C1 segment of cervical spinal cord (tissue), 14 donors: ENCODE results near the gene POLE4.

Source experiments
- DNase-seq, 14 donors: peaks; one replicate each; lab custom pipeline; 2025; lab: John Stamatoyannopoulos, UW

The POLE4 gene, protein sequence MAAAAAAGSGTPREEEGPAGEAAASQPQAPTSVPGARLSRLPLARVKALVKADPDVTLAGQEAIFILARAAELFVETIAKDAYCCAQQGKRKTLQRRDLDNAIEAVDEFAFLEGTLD

DNA sequence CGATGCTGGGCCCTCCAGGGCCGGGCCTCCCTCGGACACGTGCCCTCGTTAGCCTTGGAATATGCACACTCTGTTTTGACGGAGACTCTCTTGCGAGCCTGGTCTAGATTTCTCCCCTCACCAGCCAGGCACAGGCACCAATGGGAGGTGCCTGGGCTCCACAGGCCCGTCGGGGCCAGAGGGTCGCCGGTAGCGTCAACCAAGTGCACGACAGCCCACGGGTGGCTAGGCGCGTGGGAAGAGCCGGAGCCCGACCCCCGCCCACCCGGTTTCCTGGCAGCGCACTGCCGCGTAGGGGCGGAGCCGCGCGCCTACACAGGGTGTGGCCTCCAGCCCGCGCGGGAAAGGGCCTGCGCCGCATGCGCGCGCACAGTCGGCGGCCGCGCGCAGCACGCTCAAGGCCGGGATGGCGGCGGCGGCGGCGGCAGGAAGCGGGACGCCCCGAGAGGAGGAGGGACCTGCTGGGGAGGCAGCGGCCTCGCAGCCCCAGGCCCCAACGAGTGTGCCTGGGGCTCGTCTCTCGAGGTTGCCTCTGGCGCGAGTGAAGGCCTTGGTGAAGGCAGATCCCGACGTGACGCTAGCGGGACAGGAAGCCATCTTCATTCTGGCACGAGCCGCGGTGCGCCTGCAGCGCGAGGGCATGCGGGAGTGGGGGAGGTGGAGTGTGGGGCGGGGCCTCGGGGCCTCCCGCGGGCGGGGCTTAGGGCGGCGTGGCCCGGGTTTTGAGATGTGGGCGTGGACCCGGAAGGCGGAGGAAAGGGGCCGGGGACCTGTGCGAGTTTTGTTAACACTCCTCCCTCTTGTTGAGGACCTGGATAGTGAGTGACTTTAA, at the start of gene POLE4:
TSS of gene POLE4 (plus strand) at position 370 of the 832 bp plus-strand sequence. CDS start at position 407, 37 bp downstream.
- DNase-seq = peak; percentile 19 to 97 (median 86)

DNA sequence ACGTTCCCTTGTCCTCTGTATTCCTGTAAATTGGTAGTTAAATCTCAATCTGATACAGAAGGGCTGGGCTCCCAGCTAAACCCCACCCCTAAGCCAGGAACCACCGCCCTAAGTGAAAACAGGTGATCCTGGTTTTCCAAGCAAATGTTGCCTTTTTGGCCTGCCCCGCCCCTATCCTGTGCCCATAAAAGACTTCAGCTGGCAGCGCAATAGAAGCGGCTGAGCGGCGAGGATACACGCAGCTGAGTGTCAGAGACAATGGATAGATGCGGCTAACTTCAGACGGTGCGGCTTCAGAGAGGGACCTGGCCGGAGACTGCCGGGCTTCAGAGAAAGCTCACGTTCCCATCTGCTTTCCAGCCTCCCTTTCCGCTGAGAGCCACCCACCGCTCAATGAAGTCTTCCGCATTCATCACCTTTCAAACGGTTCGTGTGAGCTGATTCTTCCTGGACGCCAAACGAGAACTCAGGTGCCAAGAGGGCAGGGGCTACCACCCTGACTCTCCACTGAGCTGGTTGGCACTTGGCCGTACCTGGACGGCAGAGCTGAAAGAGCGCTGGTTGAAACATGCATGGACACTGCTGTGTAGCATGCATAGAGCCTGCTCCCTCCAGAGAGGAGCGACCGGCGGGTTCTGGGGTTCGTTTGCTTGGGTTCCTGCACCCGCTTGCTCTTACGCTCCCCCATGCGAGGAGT, 49.5 kb upstream of the POLE4 start:
- DNase-seq = no peak

DNA sequence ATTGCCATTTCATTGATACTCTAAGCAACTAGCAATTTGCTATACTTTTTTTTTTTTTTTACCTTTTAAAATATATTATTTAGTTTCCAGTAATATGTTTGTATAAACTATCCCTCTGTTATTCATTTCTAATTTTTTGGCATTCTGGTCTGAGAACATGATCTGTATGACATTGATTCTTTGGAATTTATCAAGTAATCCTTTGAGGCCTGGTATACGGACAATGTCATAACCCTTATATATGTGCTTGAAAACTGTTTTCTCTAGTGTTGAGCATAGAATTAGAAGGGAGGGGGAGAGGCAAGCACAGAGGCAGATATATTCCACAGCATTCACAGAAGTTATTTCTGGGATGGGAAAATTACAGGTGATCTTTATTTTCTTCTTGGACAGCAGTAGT, 48.2 kb upstream of the POLE4 start:
- no peak for DNase-seq

DNA sequence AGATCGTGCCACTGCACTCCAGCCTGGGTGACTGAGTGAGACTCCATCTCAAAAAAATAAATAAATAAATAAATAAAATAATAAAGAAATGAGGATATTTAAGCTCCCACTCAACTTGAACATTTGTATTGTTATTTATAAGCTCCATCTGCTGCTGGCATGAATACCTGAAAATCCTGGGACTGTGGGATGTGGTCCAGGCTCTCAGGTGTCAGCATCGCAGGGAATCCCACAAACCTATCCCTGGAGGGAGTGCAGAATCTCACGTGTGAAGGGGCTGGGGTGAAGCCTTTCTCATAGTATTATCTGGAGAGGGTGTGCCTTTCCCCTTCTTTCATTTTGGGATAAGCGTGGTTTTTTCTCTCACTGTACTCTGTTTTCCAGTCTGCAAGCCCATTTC, 47.4 kb upstream of the POLE4 start:
- peak in 1 of 14 donors; percentile 59 for DNase-seq

DNA sequence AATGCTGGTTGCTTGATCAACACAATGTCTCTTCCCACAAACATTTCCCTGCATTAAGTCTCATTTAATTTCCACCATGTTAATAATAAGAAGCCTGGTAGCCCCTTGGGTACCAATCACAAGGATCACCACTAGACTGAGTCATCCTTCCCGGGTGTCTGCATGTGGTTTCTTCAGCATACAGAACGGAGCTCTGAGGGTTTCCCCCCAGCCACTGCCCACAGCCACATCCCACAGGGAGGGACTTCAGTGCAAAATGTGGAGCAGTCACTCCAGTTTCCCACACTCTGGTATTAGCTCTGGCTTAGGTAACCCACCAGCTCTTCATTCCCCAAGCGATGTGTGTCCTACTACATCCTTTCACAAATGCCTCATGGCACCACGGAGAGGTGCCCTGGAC, 42.7 kb upstream of the POLE4 start:
- no peak for DNase-seq

DNA sequence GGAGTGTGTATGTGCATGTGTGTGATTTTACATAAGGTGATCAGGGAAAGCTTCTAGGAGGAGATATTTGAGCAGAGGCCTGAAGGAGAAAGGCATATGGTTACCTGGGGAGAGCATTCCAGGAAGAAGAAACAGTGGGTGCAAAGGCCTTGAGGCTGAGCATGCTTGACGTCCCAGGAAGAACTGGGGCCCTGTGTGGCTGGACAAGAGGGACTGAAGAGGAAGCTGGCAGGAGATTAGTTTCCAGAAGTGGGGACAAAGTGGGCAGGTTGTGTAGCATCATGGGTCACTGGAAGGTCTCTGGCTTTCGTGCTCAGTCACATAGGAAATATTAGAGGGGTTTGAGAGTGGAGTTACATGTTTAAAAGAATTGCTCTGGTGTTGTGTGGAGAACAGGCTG, 42.0 kb upstream of the POLE4 start:
- no peak for DNase-seq

DNA sequence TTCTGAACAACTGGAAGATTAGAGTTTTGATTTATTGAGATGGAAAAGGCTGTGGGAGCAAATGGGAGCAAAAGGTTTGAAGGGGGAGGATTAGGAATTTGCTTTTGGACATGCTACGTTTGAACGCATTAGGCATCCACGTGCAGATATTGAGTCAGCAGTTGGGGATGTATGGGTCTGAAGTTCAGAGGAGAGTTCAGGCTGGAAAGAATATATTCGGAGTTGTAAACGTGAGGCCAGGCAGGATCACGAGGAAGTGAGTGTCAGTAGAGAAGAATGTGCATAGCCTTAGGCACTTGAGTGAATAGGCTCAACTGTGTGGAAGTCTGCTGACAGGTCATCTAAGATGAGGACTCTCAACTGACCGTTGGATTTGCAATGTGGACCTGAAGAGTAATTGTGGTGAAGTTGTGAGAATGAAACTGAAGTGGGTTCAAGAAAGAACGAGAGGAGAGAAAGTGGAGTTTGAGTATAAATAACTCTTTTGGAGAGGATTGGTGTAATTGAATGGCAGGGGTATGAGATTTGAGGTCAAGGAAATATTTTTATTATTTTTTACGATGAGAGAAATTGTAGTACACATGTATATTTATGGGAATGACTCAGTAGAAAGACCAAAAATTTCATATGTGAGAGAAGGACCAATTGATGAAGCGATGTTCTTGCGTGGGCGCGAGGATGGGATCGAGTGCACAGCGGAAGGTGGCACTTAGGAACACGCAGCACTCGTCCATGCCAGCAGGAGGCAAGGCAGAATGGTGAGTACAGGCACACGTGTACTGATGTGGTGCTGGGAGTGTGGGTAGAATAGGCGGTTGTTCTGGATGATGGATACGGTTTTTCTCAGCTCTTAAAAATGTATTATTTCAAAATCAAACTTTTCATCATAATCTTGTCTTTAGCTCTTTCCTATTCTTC, 40.5 kb upstream of the POLE4 start:
- no peak for DNase-seq

DNA sequence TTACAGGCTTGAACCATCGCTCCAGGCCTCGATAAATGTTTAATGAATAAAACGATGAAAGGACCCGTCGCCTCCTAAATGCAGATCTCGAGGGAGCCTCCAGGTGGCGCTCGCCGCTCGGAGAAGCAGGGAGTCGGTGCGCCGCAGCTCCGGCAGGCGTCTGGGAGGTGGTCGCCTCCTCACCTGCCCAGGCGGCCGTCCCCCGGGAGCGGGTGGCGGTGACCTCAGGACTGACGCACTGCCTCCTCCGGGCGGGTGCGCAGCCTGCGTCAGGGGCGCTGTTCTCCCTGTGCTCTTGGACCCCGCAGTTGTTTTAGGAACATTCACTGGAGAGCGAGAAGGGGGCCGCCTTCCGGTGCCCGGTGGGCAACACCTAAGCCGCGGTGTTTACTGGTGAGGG, 38.6 kb upstream of the POLE4 start:
- peak in 9 of 14 donors; percentile 6 to 65 (median 30) for DNase-seq

DNA sequence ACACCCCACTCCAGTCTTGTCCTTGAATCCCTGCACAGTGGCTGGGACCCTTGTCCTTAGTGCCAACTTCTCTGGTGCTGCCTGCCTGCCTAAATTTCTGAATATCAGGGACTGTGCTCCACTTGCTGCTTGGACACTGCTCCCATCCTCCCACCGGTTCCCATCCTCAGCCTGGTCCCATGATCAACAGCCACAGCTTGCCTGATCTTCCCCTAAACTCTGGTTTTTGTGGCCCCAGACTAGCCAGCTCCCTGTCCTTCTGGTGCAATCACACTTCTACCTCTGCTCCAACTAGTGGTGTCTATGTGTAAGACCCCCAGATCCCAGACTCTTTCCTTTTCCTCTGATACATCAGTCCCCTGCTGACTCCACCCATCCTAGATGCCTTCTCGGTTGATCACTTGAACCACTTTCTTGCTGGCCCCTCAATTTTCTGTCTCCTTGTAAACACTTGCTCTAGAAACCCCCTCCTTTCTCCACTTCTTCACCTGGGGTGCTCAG, 37.2 kb upstream of the POLE4 start:
- no peak for DNase-seq

DNA sequence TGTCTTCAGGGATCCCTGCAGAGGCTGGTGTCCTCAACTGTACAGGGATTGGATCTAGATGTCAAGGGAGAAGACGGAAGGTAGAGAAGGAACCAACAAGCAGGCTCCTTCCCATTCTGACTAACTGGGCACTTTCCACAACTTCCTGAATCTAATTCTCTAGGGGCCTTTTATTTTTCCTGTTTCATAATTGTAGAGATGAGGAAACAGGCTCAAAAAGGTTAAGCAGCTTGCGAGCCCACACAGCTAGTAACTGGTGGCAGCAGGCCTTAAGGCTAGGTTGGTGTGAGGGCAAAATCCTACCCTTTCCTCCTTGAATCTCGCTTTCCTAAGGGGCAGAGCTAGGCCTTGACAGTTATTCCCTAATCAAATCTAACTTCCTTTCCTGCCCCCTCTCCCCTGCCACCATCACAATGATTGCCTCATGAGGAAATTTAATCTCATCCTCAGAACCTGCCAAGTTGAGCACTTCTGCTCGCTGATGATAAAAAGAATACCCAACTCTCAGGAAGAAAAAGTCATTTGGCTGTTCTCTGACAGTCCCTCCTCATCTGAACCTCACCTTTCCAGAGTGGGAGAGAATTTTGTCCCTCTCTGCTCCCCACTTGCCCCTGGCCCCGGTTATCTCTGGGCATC, 35.7 kb upstream of the POLE4 start:
- no peak for DNase-seq

DNA sequence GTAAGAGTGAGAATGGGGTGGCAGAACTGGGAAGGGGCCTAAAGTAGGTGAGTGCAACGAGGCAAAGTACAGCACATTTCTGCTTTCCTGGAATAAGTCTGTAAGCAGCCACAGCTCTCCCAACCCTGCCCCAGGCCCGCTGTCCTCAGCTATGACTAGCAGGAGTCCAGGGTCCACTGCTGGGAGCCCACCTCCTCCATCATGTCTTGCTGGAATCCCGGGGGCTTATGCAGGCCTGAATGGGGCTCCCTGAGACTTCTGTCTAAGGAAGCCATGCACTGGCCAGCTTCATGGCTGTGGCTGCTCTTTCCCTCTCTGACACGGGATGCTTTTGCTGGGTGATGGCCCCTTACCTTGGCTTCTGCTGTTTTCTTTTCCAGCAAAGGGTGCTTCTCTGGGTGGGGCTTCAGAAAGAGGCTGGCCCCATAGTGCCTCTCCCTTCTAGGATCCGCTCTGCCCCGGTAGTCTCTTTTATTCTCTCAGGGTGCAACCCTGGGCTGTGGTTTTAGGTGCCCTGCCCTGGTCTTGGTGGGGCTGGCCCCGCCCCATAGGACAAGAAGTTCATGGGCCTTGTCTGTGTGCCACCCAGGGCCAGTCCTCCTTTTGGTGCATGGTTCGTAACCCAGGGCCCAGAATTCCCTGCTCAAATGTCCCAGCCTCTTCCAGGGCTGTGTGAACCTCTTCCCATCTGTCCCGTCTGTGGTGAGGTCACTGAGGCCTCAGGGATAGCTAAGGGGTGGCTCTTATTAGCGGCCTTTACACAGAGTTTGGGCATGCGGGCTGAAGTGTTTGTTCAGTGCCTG, 33.8 kb upstream of the POLE4 start:
- DNase-seq = no peak

DNA sequence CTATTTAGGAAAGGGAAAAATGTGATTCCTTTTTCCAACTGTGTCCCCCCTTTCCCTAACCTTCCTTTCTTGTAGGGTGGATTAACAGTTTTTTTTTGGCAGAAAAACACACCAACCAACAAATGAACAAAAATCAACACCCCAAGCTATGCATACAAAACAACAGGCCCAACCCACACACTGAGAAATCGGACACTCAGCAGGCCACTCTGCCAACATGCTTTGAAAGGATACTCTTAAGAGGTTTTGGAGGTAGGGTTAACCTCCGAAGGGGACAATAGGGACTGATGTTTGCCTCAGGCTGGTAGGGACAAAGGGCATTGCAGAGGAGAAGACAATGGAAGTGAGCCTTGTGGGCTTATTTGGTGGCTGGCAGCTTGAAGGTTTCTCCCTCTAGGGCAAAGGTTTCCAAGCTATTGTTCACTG, 33.1 kb upstream of the POLE4 start:
- DNase-seq = no peak

DNA sequence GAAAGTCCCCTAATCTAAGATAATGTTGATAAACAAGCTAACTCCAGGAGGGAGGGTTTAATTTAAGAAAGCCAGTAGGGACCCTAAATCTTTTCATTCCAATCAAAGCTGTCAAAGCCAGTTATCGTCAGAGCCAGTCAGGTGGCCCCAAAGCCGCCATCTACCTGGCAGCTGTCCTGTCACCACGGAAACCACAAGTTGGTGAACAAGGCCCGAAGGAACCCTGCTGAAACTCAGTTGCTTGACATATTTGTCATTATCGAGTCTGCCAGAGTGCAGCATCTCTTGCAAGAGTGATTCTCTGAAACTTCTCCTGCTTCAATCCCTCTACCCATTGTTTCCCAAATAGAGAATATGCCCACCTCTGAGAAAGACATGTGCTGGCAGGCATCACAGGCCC, 30.8 kb upstream of the POLE4 start:
- DNase-seq = no peak

DNA sequence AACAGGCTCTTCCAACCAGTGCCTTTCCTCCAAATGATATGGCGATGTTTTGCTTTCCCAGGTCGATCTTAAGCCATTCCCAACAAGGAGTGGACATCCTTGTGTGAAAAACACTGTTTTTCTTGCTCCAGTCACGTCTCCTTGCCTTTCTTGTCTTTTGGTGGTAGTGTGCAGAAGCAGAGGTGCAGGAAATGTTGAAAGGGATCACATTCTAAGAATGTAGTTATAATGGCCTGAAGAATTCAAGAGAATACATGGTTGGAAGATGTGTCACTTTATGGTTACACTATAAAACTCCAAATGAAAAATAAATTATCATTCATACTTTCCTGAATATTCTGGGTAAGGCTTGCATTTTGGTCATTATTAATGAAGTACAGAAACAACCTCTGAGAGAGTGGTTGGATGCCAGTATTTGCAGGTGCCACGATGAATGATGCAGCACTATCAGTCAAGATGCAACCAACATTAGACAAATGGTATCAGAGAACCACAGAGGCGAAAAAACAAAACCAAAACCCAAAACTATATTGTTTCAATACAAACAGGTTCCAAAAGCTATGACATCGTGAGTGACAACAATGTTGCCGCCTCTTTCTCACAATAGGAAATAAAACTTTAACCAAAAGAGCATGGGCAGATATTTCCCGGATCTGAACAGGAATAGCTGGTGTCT, 27.5 kb upstream of the POLE4 start:
- no peak for DNase-seq

DNA sequence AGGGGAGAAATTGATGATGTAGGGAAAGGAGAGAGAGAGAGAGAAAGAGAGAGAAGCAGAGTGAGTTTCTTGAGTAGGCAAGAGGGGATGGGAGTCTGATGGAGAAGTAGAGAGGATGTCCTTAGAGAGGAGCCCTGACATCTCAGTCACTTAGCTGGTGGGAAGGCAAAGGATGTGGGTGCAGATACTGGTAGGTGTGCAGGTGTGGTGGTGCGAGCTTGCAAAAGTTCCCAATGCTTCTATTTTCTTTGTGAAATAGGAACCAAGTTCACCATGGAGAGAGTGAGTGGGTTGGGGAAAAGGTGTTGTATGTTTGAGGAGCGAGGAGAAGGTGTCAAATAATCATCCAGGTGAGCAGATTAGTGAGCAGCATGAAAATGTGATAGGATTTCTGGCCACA, 26.5 kb upstream of the POLE4 start:
- DNase-seq = no peak

DNA sequence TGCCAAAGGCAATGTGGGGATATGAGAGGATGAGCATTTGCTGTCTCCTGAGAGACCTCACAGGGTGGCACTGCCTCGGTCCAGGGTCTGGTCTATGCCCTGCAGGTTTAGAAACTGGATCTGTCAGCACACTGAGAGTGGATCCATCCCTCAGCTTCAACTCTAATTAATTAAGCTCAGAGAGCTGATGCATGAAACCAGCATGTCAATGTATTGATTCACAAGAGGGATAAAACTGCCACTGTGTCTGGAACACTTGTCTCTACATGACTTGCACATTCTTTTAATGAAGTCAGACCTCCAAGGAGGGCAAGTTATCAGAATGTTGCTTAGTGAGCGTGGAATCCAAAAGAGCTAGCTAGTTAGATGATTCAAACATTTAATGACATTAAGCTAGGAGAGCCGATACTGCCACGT, 22.5 kb upstream of the POLE4 start:
- DNase-seq = no peak

DNA sequence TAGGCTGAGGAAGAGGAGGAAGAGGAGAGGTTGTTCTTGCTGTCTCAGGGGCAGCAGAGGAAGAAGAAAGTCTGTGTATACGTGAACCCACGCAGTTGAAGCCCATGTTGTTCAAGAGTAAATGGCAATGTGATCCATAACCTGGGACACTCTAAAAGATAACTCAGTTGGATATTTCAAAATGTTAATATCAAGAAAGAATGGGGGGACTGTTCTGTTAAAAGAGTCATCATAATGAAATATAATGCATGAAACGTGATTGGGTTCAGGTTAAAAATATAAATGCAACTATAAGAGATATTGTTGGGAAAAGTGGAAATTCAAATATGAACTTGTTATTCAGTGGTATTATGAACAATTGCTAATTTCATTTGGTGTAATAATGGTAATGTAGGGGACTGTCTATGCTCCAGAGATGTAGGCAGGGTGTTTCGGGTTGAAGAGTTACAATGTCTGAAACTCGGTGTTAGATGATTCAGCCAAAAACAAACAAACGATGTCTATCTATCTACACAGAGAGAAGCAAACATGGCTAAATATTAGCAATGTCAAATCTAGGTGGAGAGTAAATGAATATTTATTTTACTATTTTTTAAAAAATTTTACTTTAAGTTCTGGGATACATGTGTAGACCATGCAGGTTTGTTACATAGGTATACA, 21.1 kb upstream of the POLE4 start:
- no peak for DNase-seq

DNA sequence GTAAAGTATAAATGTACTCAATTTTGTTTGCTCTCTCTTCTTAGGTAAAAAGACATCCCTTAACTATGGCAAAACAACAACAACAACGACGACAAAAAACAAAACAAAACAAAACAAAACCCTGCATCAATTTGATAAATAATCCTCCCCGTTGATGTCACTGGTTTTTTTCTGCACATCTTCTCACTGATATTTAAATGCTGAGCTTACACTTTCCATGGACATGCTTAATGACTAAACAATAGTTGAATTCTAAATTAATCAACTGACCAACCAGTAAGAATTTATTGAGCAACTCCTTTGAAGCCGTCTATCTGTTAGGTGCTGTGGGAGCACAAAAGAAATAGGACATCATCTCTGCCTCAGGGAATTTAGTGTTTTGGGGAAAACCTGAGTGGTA, 20.2 kb upstream of the POLE4 start:
- no peak for DNase-seq
